Non-pigmented ciliary epithelial cell (primary cell): ENCODE results near the gene CHRNB1.

Experiments used
- DNase-seq: peaks from one replicate; pipeline ENCODE4 v3.0.0-alpha.2; 2010; ENCODE audit warnings: low read depth

CHRNB1 gene

GRCh38 chr17:7484919-7485377 is 40.1 kb downstream of the CHRNB1 start:
- no peak for DNase-seq

- DNase-seq: no peak
Observed at GRCh38 chr17:7486181-7486580, 41.3 kb downstream of the CHRNB1 start.

GRCh38 chr17:7490144-7490543 is 45.3 kb downstream of the CHRNB1 start:
- DNase-seq: no peak

GRCh38 chr17:7491583-7491982 is 46.7 kb downstream of the CHRNB1 start:
- DNase-seq: no peak

GRCh38 chr17:7493941-7494340 is 49.1 kb downstream of the CHRNB1 start:
- DNase-seq: no peak

- DNase-seq: no peak
Observed at GRCh38 chr17:7495906-7496434, 51.1 kb downstream of the CHRNB1 start.

GRCh38 chr17:7496470-7497183 is 51.8 kb downstream of the CHRNB1 start:
- no peak for DNase-seq

- DNase-seq: no peak
Observed at GRCh38 chr17:7497228-7497627, 52.4 kb downstream of the CHRNB1 start.

GRCh38 chr17:7497636-7498035 is 52.8 kb downstream of the CHRNB1 start:
- no peak for DNase-seq

GRCh38 chr17:7499161-7499560 is 54.3 kb downstream of the CHRNB1 start:
- no peak for DNase-seq

GRCh38 chr17:7501729-7502128 is 56.9 kb downstream of the CHRNB1 start:
- no peak for DNase-seq

GRCh38 chr17:7502171-7502847 is 57.4 kb downstream of the CHRNB1 start:
- no peak for DNase-seq

- no peak for DNase-seq
Observed at GRCh38 chr17:7502987-7503386, 58.1 kb downstream of the CHRNB1 start.

- no peak for DNase-seq
Observed at GRCh38 chr17:7503521-7503920, 58.7 kb downstream of the CHRNB1 start.
